Measurements from ENCODE around the gene AMELX.

GRCh38 chrX:11269996-11270395, 23.2 kb upstream of the AMELX start:
- TF ChIP-seq CTCF (conservative IDR thresholded peaks at IDR 0.05; ENCODE audit: low read length) (no peak), EZH2phosphoT487 (IDR thresholded peaks at IDR 0.05; ENCODE audit: borderline replicate concordance, low read depth, low read length) (no peak)
